ENCODE results near the gene LRRC36.

Gene LRRC36

DNA sequence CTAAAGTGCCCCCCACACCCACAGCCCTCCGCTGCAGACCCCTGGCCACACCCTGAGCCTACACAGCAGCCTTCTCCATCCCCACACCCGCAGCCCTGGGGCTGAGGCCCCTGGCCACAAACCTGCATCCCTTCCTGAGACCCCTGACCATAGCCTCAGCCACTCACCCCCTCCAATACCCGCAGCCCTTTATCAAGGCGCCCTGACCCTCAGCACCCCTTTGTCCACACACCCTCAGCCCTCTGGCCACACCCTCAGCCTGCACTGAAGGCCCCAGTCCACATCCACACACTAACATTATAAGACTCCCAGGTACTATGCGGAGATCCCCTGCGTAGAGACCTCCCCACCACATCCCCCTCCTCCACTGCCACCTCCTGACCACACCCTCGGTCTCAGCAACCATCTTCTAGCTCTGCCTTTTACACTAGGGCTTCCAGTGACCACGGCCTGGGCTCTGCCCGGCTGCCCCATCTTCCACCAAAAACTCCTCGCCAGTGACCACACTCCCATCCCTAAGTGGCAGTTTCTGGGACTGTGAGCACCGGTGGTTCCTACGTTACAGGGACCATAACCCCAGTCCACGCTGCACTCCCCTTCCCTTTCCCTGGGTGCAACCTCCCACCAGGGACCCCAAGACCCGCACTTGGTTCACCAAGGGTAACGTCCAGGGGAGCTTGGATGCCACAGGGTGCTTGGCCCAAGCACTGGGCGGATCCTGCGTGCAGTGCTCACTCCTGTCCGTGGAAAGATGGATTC lies 65.9 kb downstream of the LRRC36 start:
- Histone ChIP-seq H3F3A (ENCODE audit: insufficient read depth, low read length) (no peaks in the 10 kb centered on the region), H3K4me1 (ENCODE audit: low read length) (no peaks in the 10 kb centered on the region), H3K4me2 (ENCODE audit: low read depth, low read length) (no peak overlapping the region)

DNA sequence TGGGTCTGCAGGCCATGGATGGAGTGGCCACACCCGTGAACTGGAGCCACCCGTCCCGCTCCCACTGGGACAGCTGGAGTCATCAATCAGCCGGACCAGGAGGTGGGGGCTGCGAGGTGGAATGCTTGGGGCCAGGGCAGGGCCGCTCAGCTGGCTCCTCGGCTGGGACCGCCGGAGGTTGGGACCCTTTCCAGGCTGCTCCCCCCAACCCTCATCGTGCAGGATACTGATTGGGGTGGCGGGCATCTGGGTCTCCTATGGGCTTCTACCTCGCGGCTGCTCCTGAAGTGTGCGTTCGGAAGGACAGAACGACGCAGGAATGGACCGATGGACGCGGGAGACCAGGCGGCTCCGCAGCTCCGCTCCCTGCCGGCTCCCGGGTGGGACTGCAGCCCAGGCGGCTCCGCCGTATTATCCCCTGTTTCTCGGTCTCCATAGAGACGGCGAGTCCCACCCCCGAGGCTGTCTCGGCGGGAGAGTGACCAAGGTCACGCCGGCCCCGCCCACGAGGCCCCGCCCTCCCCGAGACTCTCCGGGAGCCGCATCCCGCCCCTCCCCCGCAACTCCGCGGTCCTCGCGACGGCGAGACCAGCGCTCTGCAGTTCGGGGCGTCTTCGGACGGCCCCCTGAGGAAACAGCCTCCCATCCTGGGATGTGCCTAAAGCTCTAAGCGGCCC lies 66.6 kb downstream of the LRRC36 start, which contains the start of gene TPPP3:
Gene TPPP3, minus strand, starts transcription at position 388 of the 677 bp plus-strand sequence. CDS start 2,387 bp downstream, outside the sequence.
- H3K9me3 ChIP-seq (replicated peaks; ENCODE audit: insufficient read depth, low read length) = no peaks in the 10 kb centered on the region
- TF ChIP-seq, protein P1, sequence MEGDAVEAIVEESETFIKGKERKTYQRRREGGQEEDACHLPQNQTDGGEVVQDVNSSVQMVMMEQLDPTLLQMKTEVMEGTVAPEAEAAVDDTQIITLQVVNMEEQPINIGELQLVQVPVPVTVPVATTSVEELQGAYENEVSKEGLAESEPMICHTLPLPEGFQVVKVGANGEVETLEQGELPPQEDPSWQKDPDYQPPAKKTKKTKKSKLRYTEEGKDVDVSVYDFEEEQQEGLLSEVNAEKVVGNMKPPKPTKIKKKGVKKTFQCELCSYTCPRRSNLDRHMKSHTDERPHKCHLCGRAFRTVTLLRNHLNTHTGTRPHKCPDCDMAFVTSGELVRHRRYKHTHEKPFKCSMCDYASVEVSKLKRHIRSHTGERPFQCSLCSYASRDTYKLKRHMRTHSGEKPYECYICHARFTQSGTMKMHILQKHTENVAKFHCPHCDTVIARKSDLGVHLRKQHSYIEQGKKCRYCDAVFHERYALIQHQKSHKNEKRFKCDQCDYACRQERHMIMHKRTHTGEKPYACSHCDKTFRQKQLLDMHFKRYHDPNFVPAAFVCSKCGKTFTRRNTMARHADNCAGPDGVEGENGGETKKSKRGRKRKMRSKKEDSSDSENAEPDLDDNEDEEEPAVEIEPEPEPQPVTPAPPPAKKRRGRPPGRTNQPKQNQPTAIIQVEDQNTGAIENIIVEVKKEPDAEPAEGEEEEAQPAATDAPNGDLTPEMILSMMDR (IDR thresholded peaks at IDR 0.05; ENCODE audit: low read length) = no peak
- TF ChIP-seq EZH2 (optimal IDR thresholded peaks at IDR 0.05; ENCODE audit: low read depth, low read length) = no peak
- TF ChIP-seq EZH2phosphoT487 (IDR thresholded peaks at IDR 0.05; ENCODE audit: low read length) = no peak
- H3K27me3 ChIP-seq (replicated peaks; ENCODE audit: insufficient read depth, low read length) = peaks cover 36% of the 10 kb centered on the region
- peak within 1 kb of the TSS; percentile 49; the same call in 1 of the 2 replicates for H3K4me2 ChIP-seq (ENCODE audit: low read depth, low read length)
- no peak within 1 kb of the TSS for H3K27ac ChIP-seq (ENCODE audit: low read length)
- H4K20me1 ChIP-seq (ENCODE audit: insufficient read depth, low read length) = no peaks in the 10 kb centered on the region
- no peak within 1 kb of the TSS for H3K9ac ChIP-seq (ENCODE audit: low read length)
- no peaks in the 10 kb centered on the region for H3K36me3 ChIP-seq (replicated peaks; ENCODE audit: insufficient read depth, low read length)
- H2AFZ ChIP-seq (ENCODE audit: low read length) = no peak within 1 kb of the TSS
- H3K4me1 ChIP-seq (ENCODE audit: low read length) = no peaks in the 10 kb centered on the region
- H3K79me2 ChIP-seq (ENCODE audit: low read length) = no peaks in the 10 kb centered on the region
- no peak within 1 kb of the TSS for H3K4me3 ChIP-seq (ENCODE audit: low read length)
- H3K9me2 ChIP-seq (replicated peaks; ENCODE audit: insufficient read depth, low read length) = no peaks in the 10 kb centered on the region
- DNase-seq = no peak
- H3F3A ChIP-seq (ENCODE audit: insufficient read depth, low read length) = no peaks in the 10 kb centered on the region

More for the DNA sequence above, 65.9 kb downstream of the LRRC36 start:
- H3K9ac ChIP-seq (ENCODE audit: low read length) = no peak overlapping the region
- H3K27ac ChIP-seq (ENCODE audit: low read length) = no peak overlapping the region
- no peaks in the 10 kb centered on the region for H3K9me2 ChIP-seq (replicated peaks; ENCODE audit: insufficient read depth, low read length)
- H3K36me3 ChIP-seq (replicated peaks; ENCODE audit: insufficient read depth, low read length) = no peaks in the 10 kb centered on the region
- no peaks in the 10 kb centered on the region for H3K79me2 ChIP-seq (ENCODE audit: low read length)
- TF ChIP-seq EZH2phosphoT487 (IDR thresholded peaks at IDR 0.05; ENCODE audit: low read length) (no peak), EZH2 (optimal IDR thresholded peaks at IDR 0.05; ENCODE audit: low read depth, low read length) (no peak)
- TF ChIP-seq, protein P1 (IDR thresholded peaks at IDR 0.05; ENCODE audit: low read length) = no peak
- no peaks in the 10 kb centered on the region for H3K9me3 ChIP-seq (replicated peaks; ENCODE audit: insufficient read depth, low read length)
- no peak for DNase-seq
- H4K20me1 ChIP-seq (ENCODE audit: insufficient read depth, low read length) = no peaks in the 10 kb centered on the region
- no peak overlapping the region for H3K4me3 ChIP-seq (ENCODE audit: low read length)
- H2AFZ ChIP-seq (ENCODE audit: low read length) = no peak overlapping the region
- peaks cover 36% of the 10 kb centered on the region for H3K27me3 ChIP-seq (replicated peaks; ENCODE audit: insufficient read depth, low read length)

- no peak overlapping the region for H3K9ac ChIP-seq (ENCODE audit: low read length)
- no peaks in the 10 kb centered on the region for H3K9me2 ChIP-seq (replicated peaks; ENCODE audit: insufficient read depth, low read length)
- H3K27me3 ChIP-seq (replicated peaks; ENCODE audit: insufficient read depth, low read length) = peaks cover 36% of the 10 kb centered on the region
- H2AFZ ChIP-seq (ENCODE audit: low read length) = no peak overlapping the region
- no peak overlapping the region for H3K4me3 ChIP-seq (ENCODE audit: low read length)
- no peaks in the 10 kb centered on the region for H3F3A ChIP-seq (ENCODE audit: insufficient read depth, low read length)
- no peaks in the 10 kb centered on the region for H3K9me3 ChIP-seq (replicated peaks; ENCODE audit: insufficient read depth, low read length)
- no peaks in the 10 kb centered on the region for H4K20me1 ChIP-seq (ENCODE audit: insufficient read depth, low read length)
- TF ChIP-seq EZH2 (optimal IDR thresholded peaks at IDR 0.05; ENCODE audit: low read depth, low read length) (no peak), EZH2phosphoT487 (IDR thresholded peaks at IDR 0.05; ENCODE audit: low read length) (no peak)
- TF ChIP-seq, protein P1 (IDR thresholded peaks at IDR 0.05; ENCODE audit: low read length) = no peak
- no peaks in the 10 kb centered on the region for H3K4me1 ChIP-seq (ENCODE audit: low read length)
- no peaks in the 10 kb centered on the region for H3K79me2 ChIP-seq (ENCODE audit: low read length)
- H3K36me3 ChIP-seq (replicated peaks; ENCODE audit: insufficient read depth, low read length) = no peaks in the 10 kb centered on the region
- H3K27ac ChIP-seq (ENCODE audit: low read length) = no peak overlapping the region
- DNase-seq = no peak
- H3K4me2 ChIP-seq (ENCODE audit: low read depth, low read length) = peak overlapping the region; percentile 49; the same call in 1 of the 2 replicates
These were observed 67.2 kb downstream of the LRRC36 start for GRCh38 chr16:67393788-67394154.
